GM13976 (cell line): ENCODE data around the gene LRCH1.

ENCODE experiments used
- DNase-seq: peaks from one replicate; pipeline ENCODE4 v3.0.0; 2012; ENCODE audit warnings: low spot score
- CTCF ChIP-seq: IDR thresholded peaks from 2 replicates; pipeline ENCODE4 v1.5.1; 2012; ENCODE audit warnings: borderline replicate concordance, mild to moderate bottlenecking; ENCODE audit not compliant: insufficient read depth; ENCODE audit errors: extremely low read depth, missing control alignments, control extremely low read depth
- in situ Hi-C: fragments of 300-500 bp; cut with MboI; formaldehyde crosslinking; loops from one replicate; pipeline ENCODE4 v1.12.0; 2022; ENCODE audit warnings: low sequenced_read_pairs, mixed read lengths, inconsistent platforms; ENCODE audit not compliant: unreplicated experiment

Gene LRCH1

DNA sequence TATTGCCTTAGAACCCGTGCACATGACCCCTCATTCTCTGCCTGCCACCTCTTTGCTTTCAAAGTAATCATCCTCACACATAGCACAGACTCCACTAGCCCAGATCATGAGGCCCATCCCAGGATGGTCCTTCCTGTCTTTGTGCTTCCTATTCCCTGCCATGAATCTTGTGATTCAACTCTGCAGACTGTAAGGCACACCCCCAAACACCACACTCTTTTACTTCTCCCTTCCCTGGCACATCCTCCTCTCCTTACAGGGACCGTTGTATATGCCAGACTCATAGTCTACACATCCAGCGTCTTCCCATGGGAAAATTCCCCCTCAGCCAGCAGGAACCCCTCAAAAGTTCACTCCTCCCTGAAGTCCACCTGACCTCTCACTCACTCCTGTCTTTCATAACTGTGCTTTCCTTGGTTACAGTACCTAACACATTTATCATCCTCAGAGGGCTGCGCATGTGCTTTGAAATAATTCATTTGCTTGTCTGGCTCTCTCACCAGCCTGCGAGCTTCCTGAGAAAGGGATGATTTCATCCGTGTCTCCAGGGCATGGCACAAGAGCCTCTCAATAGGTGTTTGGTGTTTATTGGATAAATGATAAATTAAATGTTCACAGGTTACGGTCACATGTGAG is 26.8 kb upstream of the LRCH1 start:
- TF ChIP-seq CTCF = no peak
- in situ Hi-C loops = no loop called here
- DNase-seq = no peak

DNA sequence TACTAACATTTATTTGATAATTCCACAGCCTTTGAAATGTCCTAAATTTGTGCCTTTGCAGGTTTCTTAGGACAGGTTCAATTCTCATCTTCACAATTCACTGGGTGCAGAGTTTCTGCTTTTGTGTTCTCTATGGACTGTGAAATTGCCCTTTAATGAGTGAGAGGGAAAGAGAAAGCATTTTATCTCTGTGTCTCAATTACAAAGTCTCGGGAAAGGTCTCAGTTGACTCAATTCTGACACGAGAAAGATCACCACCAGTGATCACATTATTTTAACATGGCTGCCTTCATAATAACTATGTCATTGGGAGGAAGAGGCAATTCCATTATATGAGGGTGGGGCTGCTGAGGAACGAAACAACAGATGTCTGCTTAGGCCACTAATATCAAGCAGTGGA is 26.2 kb upstream of the LRCH1 start:
- in situ Hi-C loops = no loop called here
- TF ChIP-seq CTCF = no peak
- DNase-seq = no peak

GRCh38 chr13:46527237-46527636 is 25.7 kb upstream of the LRCH1 start:
- TF ChIP-seq CTCF = no peak
- DNase-seq = no peak
- in situ Hi-C loops = no loop called here

GRCh38 chr13:46529216-46529919 is 23.6 kb upstream of the LRCH1 start:
- no peak for DNase-seq
- TF ChIP-seq CTCF = no peak
- in situ Hi-C loops = no loop called here

DNA sequence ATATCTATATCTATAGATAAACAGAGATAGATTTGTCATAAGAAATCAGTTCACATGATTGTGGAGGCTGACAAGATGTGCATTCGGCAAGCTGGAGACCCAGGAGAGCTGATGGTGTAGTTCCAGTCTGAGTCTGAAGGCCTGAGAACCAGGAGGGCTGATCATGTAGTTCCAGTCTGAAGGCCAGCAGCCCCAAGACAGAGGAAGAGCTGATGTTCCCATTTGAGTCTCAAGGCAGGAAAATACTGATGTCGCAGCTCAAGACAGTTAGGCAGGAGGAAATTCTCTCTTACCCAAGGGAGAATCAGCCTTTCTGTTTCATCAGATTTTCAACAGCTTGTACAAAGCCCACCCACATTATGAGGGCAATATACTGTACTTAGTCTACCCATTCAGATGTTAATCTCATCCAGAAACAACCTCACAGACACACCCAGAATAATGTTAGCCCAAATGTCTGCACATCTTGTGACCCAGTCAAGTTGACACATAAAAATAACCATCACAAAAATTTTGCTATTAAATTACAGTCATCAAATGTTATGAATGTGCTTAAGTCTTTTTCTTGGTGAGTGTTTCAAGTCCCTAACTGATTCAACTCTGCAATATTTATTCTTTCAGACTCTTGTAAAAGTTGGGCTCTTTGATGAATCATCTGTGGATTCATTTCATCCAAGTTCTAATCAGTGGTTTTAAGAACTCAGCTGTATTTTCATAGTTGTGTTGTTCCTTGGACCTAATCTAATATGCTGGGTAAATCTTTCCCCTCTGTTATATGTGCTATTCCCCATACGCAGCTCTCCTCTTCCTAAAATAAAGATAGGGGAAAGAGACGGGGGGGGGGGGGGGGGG is 22.7 kb upstream of the LRCH1 start:
- no peak for DNase-seq
- in situ Hi-C loops = no loop called here
- TF ChIP-seq CTCF = no peak

DNA sequence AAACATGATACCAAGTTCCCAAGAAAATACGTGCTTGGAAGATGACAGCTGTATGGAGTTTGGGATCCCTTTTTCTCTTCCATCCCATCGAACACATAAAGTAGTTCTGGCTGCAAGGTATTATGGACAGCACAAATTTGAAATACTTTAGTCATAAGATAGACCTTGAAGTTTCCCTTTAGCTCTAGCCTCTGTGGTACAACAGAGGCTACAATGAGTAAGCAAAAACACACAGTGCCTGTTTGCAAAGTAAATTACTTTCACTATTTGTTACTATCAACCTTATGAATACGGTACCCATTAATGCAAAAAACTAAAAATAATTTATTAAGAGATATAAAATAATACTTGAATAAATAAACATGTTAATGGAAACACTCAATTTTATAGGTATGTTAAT is 21.0 kb upstream of the LRCH1 start:
- no peak for TF ChIP-seq CTCF
- no peak for DNase-seq
- in situ Hi-C loops = no loop called here
